IPS-18a (cell line): ENCODE results near the gene EEF2.
A peak's percentile ranks its signal among the peaks of the same experiment; 100 is the strongest.

Source experiments
- H3K27ac ChIP-seq: one replicate; pipeline ENCODE4 v1.5.1; 2013; ENCODE audit warnings: low read length
- H3K27me3 ChIP-seq: one replicate; pipeline ENCODE4 v1.6.1; 2013; ENCODE audit warnings: mild to moderate bottlenecking, low read length; ENCODE audit not compliant: control insufficient read depth, insufficient read depth
- H3K36me3 ChIP-seq: one replicate; pipeline ENCODE4 v1.6.1; 2013; ENCODE audit warnings: low read depth, low read length; ENCODE audit not compliant: control insufficient read depth
- H3K4me1 ChIP-seq: one replicate; pipeline ENCODE4 v1.6.1; 2013; ENCODE audit warnings: low read depth, low read length; ENCODE audit not compliant: control insufficient read depth
- H3K4me3 ChIP-seq: one replicate; pipeline ENCODE4 v1.5.1; 2013; ENCODE audit warnings: low read length
- H3K9ac ChIP-seq: one replicate; pipeline ENCODE4 v1.6.1; 2013; ENCODE audit warnings: mild to moderate bottlenecking, low read length, moderate library complexity
- H3K9me3 ChIP-seq: one replicate; pipeline ENCODE4 v1.6.1; 2013; ENCODE audit warnings: low read depth, low read length; ENCODE audit not compliant: control insufficient read depth

Gene EEF2

GRCh38 chr19:3995607-3996006, 10.3 kb upstream of the EEF2 start:
- H3K9me3 ChIP-seq = no peaks in the 10 kb centered on the region
- no peaks in the 10 kb centered on the region for H3K27me3 ChIP-seq
- H3K4me3 ChIP-seq = no peak overlapping the region
- H3K36me3 ChIP-seq = no peaks in the 10 kb centered on the region
- no peaks in the 10 kb centered on the region for H3K4me1 ChIP-seq
- H3K9ac ChIP-seq = no peak overlapping the region
- H3K27ac ChIP-seq = no peak overlapping the region

- Histone ChIP-seq H3K4me1 (peaks cover 13% of the 10 kb centered on the region), H3K9ac (no peak overlapping the region), H3K27ac (no peak overlapping the region), H3K4me3 (no peak overlapping the region), H3K9me3 (no peaks in the 10 kb centered on the region), H3K27me3 (peaks cover 5% of the 10 kb centered on the region), H3K36me3 (no peaks in the 10 kb centered on the region)
Measured at GRCh38 chr19:3990815-3991117, 5.5 kb upstream of the EEF2 start.

GRCh38 chr19:3987619-3988371, 2.5 kb upstream of the EEF2 start:
- Histone ChIP-seq H3K4me3 (peak overlapping the region; percentile 97), H3K9me3 (no peaks in the 10 kb centered on the region), H3K4me1 (peaks cover 13% of the 10 kb centered on the region), H3K36me3 (peaks cover 18% of the 10 kb centered on the region), H3K27ac (no peak overlapping the region), H3K27me3 (peaks cover 5% of the 10 kb centered on the region), H3K9ac (no peak overlapping the region)

- H3K27me3 ChIP-seq = peaks cover 5% of the 10 kb centered on the region
- H3K4me1 ChIP-seq = peaks cover 13% of the 10 kb centered on the region
- no peak overlapping the region for H3K9ac ChIP-seq
- no peaks in the 10 kb centered on the region for H3K9me3 ChIP-seq
- H3K4me3 ChIP-seq = peak overlapping the region; percentile 97
- no peak overlapping the region for H3K27ac ChIP-seq
- H3K36me3 ChIP-seq = peaks cover 32% of the 10 kb centered on the region
Measured at GRCh38 chr19:3986260-3987041, 1.2 kb upstream of the EEF2 start.

- Histone ChIP-seq H3K9ac (no peak overlapping the region), H3K36me3 (peaks cover 39% of the 10 kb centered on the region), H3K9me3 (no peaks in the 10 kb centered on the region), H3K27ac (no peak overlapping the region), H3K4me1 (peaks cover 13% of the 10 kb centered on the region), H3K27me3 (peaks cover 5% of the 10 kb centered on the region), H3K4me3 (peak overlapping the region; percentile 97)
Measured at GRCh38 chr19:3985643-3986259, 488 bp upstream of the EEF2 start.

- peak overlapping the region; percentile 96 for H3K9ac ChIP-seq
- H3K27me3 ChIP-seq = peaks cover 5% of the 10 kb centered on the region
- H3K27ac ChIP-seq = peak overlapping the region; percentile 88
- peak overlapping the region; percentile 97 for H3K4me3 ChIP-seq
- peaks cover 51% of the 10 kb centered on the region for H3K36me3 ChIP-seq
- H3K9me3 ChIP-seq = no peaks in the 10 kb centered on the region
- peaks cover 13% of the 10 kb centered on the region for H3K4me1 ChIP-seq
Measured at GRCh38 chr19:3984584-3984907, 717 bp downstream of the EEF2 start.

- H3K4me3 ChIP-seq = peak overlapping the region; percentile 97
- peak overlapping the region; percentile 96 for H3K9ac ChIP-seq
- H3K9me3 ChIP-seq = no peaks in the 10 kb centered on the region
- H3K36me3 ChIP-seq = peaks cover 56% of the 10 kb centered on the region
- peaks cover 13% of the 10 kb centered on the region for H3K4me1 ChIP-seq
- H3K27me3 ChIP-seq = peaks cover 5% of the 10 kb centered on the region
- peak overlapping the region; percentile 88 for H3K27ac ChIP-seq
Measured at GRCh38 chr19:3983936-3984583, 1.2 kb downstream of the EEF2 start.

GRCh38 chr19:3983542-3983914, 1.7 kb downstream of the EEF2 start:
- Histone ChIP-seq H3K36me3 (peaks cover 60% of the 10 kb centered on the region), H3K4me1 (peaks cover 13% of the 10 kb centered on the region), H3K4me3 (peak overlapping the region; percentile 97), H3K9ac (peak overlapping the region; percentile 96), H3K9me3 (no peaks in the 10 kb centered on the region), H3K27ac (no peak overlapping the region), H3K27me3 (peaks cover 5% of the 10 kb centered on the region)

- no peaks in the 10 kb centered on the region for H3K9me3 ChIP-seq
- peak overlapping the region; percentile 97 for H3K4me3 ChIP-seq
- H3K27me3 ChIP-seq = peaks cover 5% of the 10 kb centered on the region
- peaks cover 66% of the 10 kb centered on the region for H3K36me3 ChIP-seq
- H3K4me1 ChIP-seq = peaks cover 13% of the 10 kb centered on the region
- H3K27ac ChIP-seq = no peak overlapping the region
- peak overlapping the region; percentile 96 for H3K9ac ChIP-seq
Measured at GRCh38 chr19:3982701-3983541, 2.3 kb downstream of the EEF2 start.

GRCh38 chr19:3981736-3982681, 3.3 kb downstream of the EEF2 start:
- H3K36me3 ChIP-seq = peaks cover 75% of the 10 kb centered on the region
- H3K9ac ChIP-seq = no peak overlapping the region
- H3K4me1 ChIP-seq = peaks cover 9% of the 10 kb centered on the region
- H3K27me3 ChIP-seq = no peaks in the 10 kb centered on the region
- H3K4me3 ChIP-seq = no peak overlapping the region
- no peaks in the 10 kb centered on the region for H3K9me3 ChIP-seq
- H3K27ac ChIP-seq = no peak overlapping the region
